Kidney tubule cell (primary cell): ENCODE results near the gene REXO1.
A peak's percentile ranks its signal among the peaks of the same experiment; 100 is the strongest.
"Not testable (repeated sequence)": the region's sequence is repeated elsewhere in the genome, so short reads cannot be mapped to it uniquely, and the experiment has no call there.

Experiments
- DNase-seq: peaks from one replicate; pipeline ENCODE4 v3.0.0-alpha.2; 2018; ENCODE audit warnings: low spot score

REXO1 gene

GRCh38 chr19:1848399-1849131, at the start of gene REXO1:
REXO1 (minus strand) TSS chr19:1848483; CDS start chr19:1848358, 125 bp downstream.
- DNase-seq = peak; percentile 96

GRCh38 chr19:1896508-1896907, 48.2 kb upstream of the REXO1 start:
- no peak for DNase-seq

GRCh38 chr19:1893791-1894190, 45.5 kb upstream of the REXO1 start:
- no peak for DNase-seq

- DNase-seq = no peak
Measured at GRCh38 chr19:1889907-1890306, 41.6 kb upstream of the REXO1 start.

GRCh38 chr19:1888385-1888784, 40.1 kb upstream of the REXO1 start:
- no peak for DNase-seq

- not testable (repeated sequence) for DNase-seq
Measured at GRCh38 chr19:1886360-1886759, 38.1 kb upstream of the REXO1 start.

GRCh38 chr19:1885398-1886119, 37.3 kb upstream of the REXO1 start, which contains the start of gene ABHD17A:
ABHD17A (minus strand) TSS chr19:1885496; CDS start chr19:1881566, 3,930 bp downstream.
- DNase-seq = peak; percentile 92

- DNase-seq = no peak
Measured at GRCh38 chr19:1884719-1885334, 36.5 kb upstream of the REXO1 start.

- DNase-seq = no peak
Measured at GRCh38 chr19:1884291-1884718, 36.0 kb upstream of the REXO1 start.

GRCh38 chr19:1883784-1884183, 35.5 kb upstream of the REXO1 start:
- DNase-seq = no peak

GRCh38 chr19:1882786-1883692, 34.8 kb upstream of the REXO1 start:
- no peak for DNase-seq

GRCh38 chr19:1882089-1882785, 34.0 kb upstream of the REXO1 start:
- DNase-seq = no peak

GRCh38 chr19:1881393-1882088, 33.3 kb upstream of the REXO1 start:
- DNase-seq = not testable (repeated sequence)

- DNase-seq = no peak
Measured at GRCh38 chr19:1880611-1881392, 32.5 kb upstream of the REXO1 start.

GRCh38 chr19:1879982-1880381, 31.7 kb upstream of the REXO1 start:
- DNase-seq = not testable (repeated sequence)

- not testable (repeated sequence) for DNase-seq
Measured at GRCh38 chr19:1878583-1878982, 30.3 kb upstream of the REXO1 start.

GRCh38 chr19:1877280-1877660, 29.0 kb upstream of the REXO1 start:
- DNase-seq = not testable (repeated sequence)

- not testable (repeated sequence) for DNase-seq
Measured at GRCh38 chr19:1876496-1877279, 28.4 kb upstream of the REXO1 start.
